ENCODE results near the gene SERPINF2.

Gene SERPINF2

GRCh38 chr17:1800240-1800639, 57.6 kb downstream of the SERPINF2 start:
- Histone ChIP-seq H3K27me3 (ENCODE audit: insufficient read depth, low read depth) (no peaks in the 10 kb centered on the region), H3K27ac (no peak overlapping the region), H3K4me2 (no peak overlapping the region), H4K20me1 (ENCODE audit: insufficient read depth) (no peaks in the 10 kb centered on the region), H3K4me3 (IDR thresholded peaks at IDR 0.05; ENCODE audit: insufficient read depth, low read depth, low read length) (no peak overlapping the region), H3K4me1 (ENCODE audit: low read depth, poor library complexity, severe bottlenecking) (no peaks in the 10 kb centered on the region), H3K9ac (no peak overlapping the region), H2AFZ (ENCODE audit: low read depth) (no peak overlapping the region), H3K79me2 (ENCODE audit: insufficient read depth, low read depth) (no peaks in the 10 kb centered on the region), H3K36me3 (ENCODE audit: insufficient read depth) (no peaks in the 10 kb centered on the region)
- TF ChIP-seq CTCF (conservative IDR thresholded peaks at IDR 0.05; ENCODE audit: low read depth, low read length) = no peak

- no peak overlapping the region for H3K9ac ChIP-seq
- no peaks in the 10 kb centered on the region for H3K27me3 ChIP-seq (ENCODE audit: insufficient read depth, low read depth)
- no peaks in the 10 kb centered on the region for H4K20me1 ChIP-seq (ENCODE audit: insufficient read depth)
- no peak overlapping the region for H3K4me3 ChIP-seq (IDR thresholded peaks at IDR 0.05; ENCODE audit: insufficient read depth, low read depth, low read length)
- H3K27ac ChIP-seq = no peak overlapping the region
- no peak overlapping the region for H2AFZ ChIP-seq (ENCODE audit: low read depth)
- no peak for TF ChIP-seq CTCF (conservative IDR thresholded peaks at IDR 0.05; ENCODE audit: low read depth, low read length)
- H3K4me1 ChIP-seq (ENCODE audit: low read depth, poor library complexity, severe bottlenecking) = no peaks in the 10 kb centered on the region
- H3K4me2 ChIP-seq = no peak overlapping the region
- H3K79me2 ChIP-seq (ENCODE audit: insufficient read depth, low read depth) = no peaks in the 10 kb centered on the region
- H3K36me3 ChIP-seq (ENCODE audit: insufficient read depth) = no peaks in the 10 kb centered on the region
Observed at GRCh38 chr17:1800712-1801111, 58.0 kb downstream of the SERPINF2 start.

GRCh38 chr17:1802429-1802828, 59.8 kb downstream of the SERPINF2 start:
- H3K36me3 ChIP-seq (ENCODE audit: insufficient read depth) = no peaks in the 10 kb centered on the region
- no peak overlapping the region for H3K4me2 ChIP-seq
- no peaks in the 10 kb centered on the region for H3K27me3 ChIP-seq (ENCODE audit: insufficient read depth, low read depth)
- H3K4me3 ChIP-seq (IDR thresholded peaks at IDR 0.05; ENCODE audit: insufficient read depth, low read depth, low read length) = no peak overlapping the region
- no peak overlapping the region for H2AFZ ChIP-seq (ENCODE audit: low read depth)
- no peaks in the 10 kb centered on the region for H3K4me1 ChIP-seq (ENCODE audit: low read depth, poor library complexity, severe bottlenecking)
- no peak overlapping the region for H3K9ac ChIP-seq
- no peaks in the 10 kb centered on the region for H4K20me1 ChIP-seq (ENCODE audit: insufficient read depth)
- no peak for TF ChIP-seq CTCF (conservative IDR thresholded peaks at IDR 0.05; ENCODE audit: low read depth, low read length)
- no peaks in the 10 kb centered on the region for H3K79me2 ChIP-seq (ENCODE audit: insufficient read depth, low read depth)
- H3K27ac ChIP-seq = no peak overlapping the region

- Histone ChIP-seq H3K4me2 (no peak overlapping the region), H3K27ac (no peak overlapping the region), H3K9ac (no peak overlapping the region), H3K4me1 (ENCODE audit: low read depth, poor library complexity, severe bottlenecking) (no peaks in the 10 kb centered on the region), H3K36me3 (ENCODE audit: insufficient read depth) (no peaks in the 10 kb centered on the region), H4K20me1 (ENCODE audit: insufficient read depth) (no peaks in the 10 kb centered on the region), H2AFZ (ENCODE audit: low read depth) (no peak overlapping the region), H3K27me3 (ENCODE audit: insufficient read depth, low read depth) (no peaks in the 10 kb centered on the region), H3K79me2 (ENCODE audit: insufficient read depth, low read depth) (no peaks in the 10 kb centered on the region), H3K4me3 (IDR thresholded peaks at IDR 0.05; ENCODE audit: insufficient read depth, low read depth, low read length) (no peak overlapping the region)
- no peak for TF ChIP-seq CTCF (conservative IDR thresholded peaks at IDR 0.05; ENCODE audit: low read depth, low read length)
Observed at GRCh38 chr17:1803280-1803679, 60.6 kb downstream of the SERPINF2 start.
